NOMO-1 (cell line): ENCODE measurements around the gene XPR1.
A peak's percentile ranks its signal among the peaks of the same experiment; 100 is the strongest.

Experiments
- DNase-seq, 2 experiments: peaks; one replicate each; lab custom pipeline; 2025; ENCODE audit not compliant: unreplicated experiment in 2 of 2; lab: John Stamatoyannopoulos, UW

The XPR1 gene

GRCh38 chr1:180881806-180882509 lies 250.1 kb downstream of the XPR1 start:
- peak; percentile 31 to 58 for DNase-seq

- no peak for DNase-seq
These were observed 252.9 kb downstream of the XPR1 start for GRCh38 chr1:180884588-180885300.

- no peak for DNase-seq
These were observed 254.5 kb downstream of the XPR1 start for GRCh38 chr1:180886338-180886737.

- DNase-seq = no peak
These were observed 256.0 kb downstream of the XPR1 start for GRCh38 chr1:180887841-180888240.

- peak; percentile 39 to 74 for DNase-seq
These were observed 257.0 kb downstream of the XPR1 start for GRCh38 chr1:180888870-180889269.

- DNase-seq = no peak
These were observed 257.5 kb downstream of the XPR1 start for GRCh38 chr1:180889325-180889724.

GRCh38 chr1:180892272-180892671 lies 260.4 kb downstream of the XPR1 start:
- no peak for DNase-seq

- DNase-seq = no peak
These were observed 260.9 kb downstream of the XPR1 start for GRCh38 chr1:180892675-180893074.

- DNase-seq = no peak
These were observed 261.8 kb downstream of the XPR1 start for GRCh38 chr1:180893614-180894013.

GRCh38 chr1:180896161-180896560 lies 264.3 kb downstream of the XPR1 start:
- no peak for DNase-seq

GRCh38 chr1:180898441-180899219 lies 266.8 kb downstream of the XPR1 start:
- no peak for DNase-seq

- DNase-seq = no peak
These were observed 267.4 kb downstream of the XPR1 start for GRCh38 chr1:180899262-180899661.

GRCh38 chr1:180901076-180901990 lies 269.5 kb downstream of the XPR1 start:
- DNase-seq = no peak

- no peak for DNase-seq
These were observed 270.7 kb downstream of the XPR1 start for GRCh38 chr1:180902541-180902940.

- DNase-seq = no peak
These were observed 274.1 kb downstream of the XPR1 start for GRCh38 chr1:180905927-180906326.

- DNase-seq = no peak
These were observed 274.7 kb downstream of the XPR1 start for GRCh38 chr1:180906511-180906910.

GRCh38 chr1:180907313-180908055 lies 275.7 kb downstream of the XPR1 start:
- DNase-seq = no peak

- no peak for DNase-seq
These were observed 276.4 kb downstream of the XPR1 start for GRCh38 chr1:180908074-180908765.

GRCh38 chr1:180909005-180909414 lies 277.2 kb downstream of the XPR1 start:
- no peak for DNase-seq
